HCT116 (cell line): ENCODE results near the gene PHACTR1. TPM values are rescaled to one million over a fixed set of nuclear protein-coding genes. Genes with fewer than 3 reads are reported as not detected.

ENCODE experiments used
- ATAC-seq: fragments of 200-7000 bp; cut with Tn5 transposase; 2 replicates; pipeline ENCODE4 v1.9.1; 2020; ENCODE audit warnings: mild to moderate bottlenecking, moderate library complexity
- BruUV-seq: library from RNA; stranded (reverse); fragments of 400-500 nt; replicated peaks from 2 replicates; lab custom pipeline; 2021; lab: Mats Ljungman, UMichigan
- CTCF ChIA-PET: fragments of 300-600 bp; sonication (Branson Sonifier 250); formaldehyde crosslinking; loops from one replicate; lab custom pipeline; 2021; ENCODE audit warnings: antibody characterized with exemption; lab: Charles Lee
- POLR2A ChIA-PET: fragments of 300-600, 350-600 bp; sonication (Branson Sonifier 250); formaldehyde crosslinking; loops from one replicate; lab custom pipeline; 2021; ENCODE audit warnings: antibody characterized with exemption; lab: Charles Lee
- RAD21 ChIA-PET, 2 experiments: fragments of 300-600 bp; sonication (Branson Sonifier 250); formaldehyde crosslinking; loops; one replicate each; lab custom pipeline; 2023; ENCODE audit warnings: low total read pairs in 2 of 2; ENCODE audit not compliant: uncharacterized antibody in 2 of 2, unreplicated experiment in 2 of 2, low non-redundant PET in 1 of 2; lab: Charles Lee
- DNase-seq: peaks from one replicate; pipeline ENCODE4 v3.0.0-alpha.2; 2010; ENCODE audit warnings: low read depth, low spot score
- H2AFZ ChIP-seq: fragments of 200-600 bp; shearing (Covaris generic), sonication (generic); 2 replicates; pipeline ENCODE4 v1.6.1; 2017; ENCODE audit warnings: low read depth, mixed run types, mixed read lengths, antibody characterized with exemption, low read length; ENCODE audit not compliant: poor library complexity, severe bottlenecking
- H3K27ac ChIP-seq: 2 replicates; pipeline ENCODE4 v1.5.1; 2012; ENCODE audit warnings: low read depth, low read length
- H3K27me3 ChIP-seq: fragments of 200-600 bp; sonication (generic); 2 replicates; pipeline ENCODE4 v1.6.1; 2016; ENCODE audit warnings: mixed run types, low read length, mixed read lengths; ENCODE audit not compliant: insufficient read depth
- H3K36me3 ChIP-seq, 2 experiments: fragments of 200-500 bp in 1 of 2; fragments of 200-600 bp in 1 of 2; sonication (Bioruptor generic) in 1 of 2; sonication (generic) in 1 of 2; 2 replicates each; pipeline versions ENCODE4 v1.5.1 to v1.6.1; 2014 to 2016; ENCODE audit warnings: low read length in 2 of 2, inconsistent platforms in 1 of 2, mixed read lengths in 1 of 2, mixed run types in 1 of 2; ENCODE audit not compliant: insufficient read depth in 2 of 2, control insufficient read depth in 1 of 2
- H3K4me1 ChIP-seq, 2 experiments: fragments of 200-600 bp in 1 of 2; sonication (generic) in 1 of 2; 2 replicates each; pipeline versions ENCODE4 v1.5.1 to v1.6.1; 2012 to 2017; ENCODE audit warnings: low read length in 2 of 2, inconsistent platforms in 1 of 2, mild to moderate bottlenecking in 1 of 2, mixed read lengths in 1 of 2, mixed run types in 1 of 2, moderate library complexity in 1 of 2; ENCODE audit not compliant: insufficient read depth in 2 of 2, control insufficient read depth in 1 of 2
- H3K4me2 ChIP-seq: fragments of 200-600 bp; sonication (generic); 2 replicates; pipeline ENCODE4 v1.6.1; 2017; ENCODE audit warnings: mixed run types, low read length, mixed read lengths
- H3K4me3 ChIP-seq, 2 experiments: fragments of 200-600 bp in 1 of 2; sonication (generic) in 1 of 2; replicated peaks in 1 of 2; 2 replicates each; pipeline ENCODE4 v1.5.1; 2011 to 2016; ENCODE audit warnings: low read length in 2 of 2, control low read depth in 1 of 2, low read depth in 1 of 2, mild to moderate bottlenecking in 1 of 2, mixed read lengths in 1 of 2, mixed run types in 1 of 2
- H3K79me2 ChIP-seq: fragments of 200-600 bp; sonication (generic); 2 replicates; pipeline ENCODE4 v1.6.1; 2017; ENCODE audit warnings: mild to moderate bottlenecking, mixed run types, low read length, moderate library complexity, mixed read lengths; ENCODE audit not compliant: insufficient read depth
- H3K9ac ChIP-seq: fragments of 200-600 bp; sonication (generic); 2 replicates; pipeline ENCODE4 v1.6.1; 2016; ENCODE audit warnings: low read length, mixed read lengths
- H3K9me2 ChIP-seq: fragments of 200-600 bp; sonication (generic), shearing (Covaris generic); 2 replicates; pipeline ENCODE4 v1.6.1; 2017; ENCODE audit warnings: mixed run types, mild to moderate bottlenecking, moderate library complexity; ENCODE audit not compliant: insufficient read depth
- H3K9me3 ChIP-seq, 2 experiments: fragments of 200-500 bp in 1 of 2; fragments of 200-600 bp in 1 of 2; sonication (Bioruptor generic) in 1 of 2; sonication (generic) in 1 of 2; 2 replicates each; pipeline ENCODE4 v1.6.1; 2014 to 2017; ENCODE audit warnings: low read length in 2 of 2, mixed read lengths in 2 of 2, inconsistent platforms in 1 of 2, low read depth in 1 of 2, mild to moderate bottlenecking in 1 of 2, mixed run types in 1 of 2, moderate library complexity in 1 of 2; ENCODE audit not compliant: control insufficient read depth in 1 of 2, insufficient read depth in 1 of 2
- H4K20me1 ChIP-seq: fragments of 200-600 bp; sonication (generic), shearing (Covaris generic); 2 replicates; pipeline ENCODE4 v1.6.1; 2017; ENCODE audit warnings: mixed run types, mild to moderate bottlenecking, moderate library complexity; ENCODE audit not compliant: insufficient read depth
- ATF3 ChIP-seq: IDR thresholded peaks from 2 replicates; pipeline ENCODE4 v1.6.1; 2012
- CTCF ChIP-seq, 3 experiments: fragments of 200-600 bp in 1 of 3; sonication (generic) in 1 of 3; IDR thresholded peaks in 2 of 3; conservative IDR thresholded peaks in 1 of 3; 2 replicates each; pipeline ENCODE4 v1.5.1; 2012 to 2017; ENCODE audit warnings: low read depth in 2 of 3, low read length in 2 of 3, antibody characterized with exemption in 1 of 3, borderline replicate concordance in 1 of 3, control low read depth in 1 of 3, mild to moderate bottlenecking in 1 of 3, mixed read lengths in 1 of 3, mixed run types in 1 of 3, moderate library complexity in 1 of 3; ENCODE audit not compliant: insufficient read depth in 1 of 3
- EZH2 ChIP-seq: fragments of 200-600 bp; sonication (generic); IDR thresholded peaks from 2 replicates; pipeline ENCODE4 v1.6.1; 2017; ENCODE audit warnings: antibody characterized with exemption, mixed run types
- JUND ChIP-seq: IDR thresholded peaks from 2 replicates; pipeline ENCODE4 v1.6.1; 2012
- POLR2AphosphoS5 ChIP-seq: IDR thresholded peaks from 2 replicates; pipeline ENCODE4 v1.6.1; 2011; ENCODE audit warnings: mild to moderate bottlenecking, low read depth, low read length, moderate library complexity
- RAD21 ChIP-seq: IDR thresholded peaks from 2 replicates; pipeline ENCODE4 v1.6.1; 2012; ENCODE audit warnings: low read depth, mild to moderate bottlenecking
- SIN3A ChIP-seq: IDR thresholded peaks from 2 replicates; pipeline ENCODE4 v1.6.1; 2012; ENCODE audit warnings: low read depth
- SP1 ChIP-seq: IDR thresholded peaks from 2 replicates; pipeline ENCODE4 v1.6.1; 2012; ENCODE audit warnings: low read depth
- SRF ChIP-seq: IDR thresholded peaks from 2 replicates; pipeline ENCODE4 v1.6.1; 2012; ENCODE audit warnings: low read depth
- TCF7L2 ChIP-seq: IDR thresholded peaks from 2 replicates; pipeline ENCODE4 v1.7.0; 2011; ENCODE audit warnings: borderline replicate concordance, inconsistent platforms; ENCODE audit not compliant: insufficient read depth, insufficient read length; ENCODE audit errors: extremely low read depth
- ZFX ChIP-seq: fragments of 450-650 bp; IDR thresholded peaks from 2 replicates; pipeline ENCODE4 v1.6.1; 2017
- ZNF274 ChIP-seq: fragments of 200-500 bp; sonication (Bioruptor generic); IDR thresholded peaks from 2 replicates; pipeline ENCODE4 v1.6.1; 2014; ENCODE audit warnings: mild to moderate bottlenecking, low read depth, low read length, inconsistent platforms
- intact Hi-C: fragments of 100-400 bp; cut with micrococcal nuclease; formaldehyde crosslinking; loops from 2 replicates; pipeline ENCODE4 v1.10.0; 2022
- total RNA-seq: library from RNA; stranded (reverse); gene quantifications from one replicate; pipeline ENCODE4 v1.2.1, GENCODE V29; 2021; ENCODE audit not compliant: unreplicated experiment

The PHACTR1 gene
- total RNA-seq, 1 experiment from 2014 or later = 0.17 TPM

- H3K4me2 ChIP-seq = no peak overlapping the region
- peaks cover 43% of the 10 kb centered on the region for H3K27me3 ChIP-seq
- no TSS peak for BruUV-seq
- no peak overlapping the region for H2AFZ ChIP-seq
- H3K36me3 ChIP-seq = no peaks in the 10 kb centered on the region
- intact Hi-C loops = no loop called here
- ATAC-seq (no peak), DNase-seq (no peak)
- CTCF ChIA-PET = no interaction called here
- no peaks in the 10 kb centered on the region for H3K9me3 ChIP-seq
- H3K9ac ChIP-seq = no peak overlapping the region
- H3K4me1 ChIP-seq = no peaks in the 10 kb centered on the region
- RAD21 ChIA-PET = no interaction called here
- H3K27ac ChIP-seq = no peak overlapping the region
- no peak for TF ChIP-seq POLR2AphosphoS5
- no peak for TF ChIP-seq ATF3
- no peak for TF ChIP-seq JUND
- no peak for TF ChIP-seq SP1
- no peak for TF ChIP-seq EZH2
- no peak for TF ChIP-seq SRF
- no peak for TF ChIP-seq RAD21
- TF ChIP-seq CTCF (IDR thresholded peaks at IDR 0.05 in 2 of 3, conservative IDR thresholded peaks at IDR 0.05 in 1 of 3; ENCODE audit: borderline replicate concordance in 1 of 3, insufficient read depth in 1 of 3, low read depth in 2 of 3, low read length in 2 of 3) = no peak
- no peak for TF ChIP-seq ZNF274
- TF ChIP-seq TCF7L2 = no peak
- no peak for TF ChIP-seq SIN3A
- no peak for TF ChIP-seq ZFX
- POLR2A ChIA-PET = no interaction called here
- H4K20me1 ChIP-seq = no peaks in the 10 kb centered on the region
- H3K79me2 ChIP-seq = no peaks in the 10 kb centered on the region
- H3K9me2 ChIP-seq = no peaks in the 10 kb centered on the region
- H3K4me3 ChIP-seq = no peak overlapping the region
Measured at GRCh38 chr6:12909833-12910232, 193.3 kb downstream of the PHACTR1 start.
